Measurements from ENCODE around the gene HID1.
A peak's percentile ranks its signal among the peaks of the same experiment; 100 is the strongest.

The HID1 gene

GRCh38 chr17:74970395-74970794, 2.2 kb downstream of the HID1 start:
- TF ChIP-seq EP300 (IDR thresholded peaks at IDR 0.05; ENCODE audit: borderline replicate concordance) = no peak
- no peak for TF ChIP-seq NFIC (IDR thresholded peaks at IDR 0.05)
- TF ChIP-seq ZBTB7A (IDR thresholded peaks at IDR 0.05; ENCODE audit: low read depth) = no peak
- TF ChIP-seq FOXM1 (IDR thresholded peaks at IDR 0.05; ENCODE audit: borderline replicate concordance, low read depth) = no peak
- no peak for TF ChIP-seq USF1 (IDR thresholded peaks at IDR 0.05)
- TF ChIP-seq MAX (IDR thresholded peaks at IDR 0.05) = no peak
- TF ChIP-seq TEAD4 (IDR thresholded peaks at IDR 0.05) = no peak
- no peak for TF ChIP-seq TCF12 (IDR thresholded peaks at IDR 0.05; ENCODE audit: low read depth)
- no peak for TF ChIP-seq REST (IDR thresholded peaks at IDR 0.05; ENCODE audit: low read depth)
- TF ChIP-seq EGR1 (IDR thresholded peaks at IDR 0.05) = no peak
- TF ChIP-seq YY1 (IDR thresholded peaks at IDR 0.05; ENCODE audit: low read depth) = no peak
- no peak for TF ChIP-seq CEBPB (IDR thresholded peaks at IDR 0.05)
- no peak for TF ChIP-seq TAF1 (IDR thresholded peaks at IDR 0.05; ENCODE audit: low read depth)
- TF ChIP-seq CREB1 (IDR thresholded peaks at IDR 0.05; ENCODE audit: low read depth) = no peak
- no peak for TF ChIP-seq RAD21 (IDR thresholded peaks at IDR 0.05; ENCODE audit: low read depth)

- TF ChIP-seq TEAD4 (IDR thresholded peaks at IDR 0.05) (peak; percentile 54), EP300 (IDR thresholded peaks at IDR 0.05; ENCODE audit: borderline replicate concordance) (peak; percentile 86), FOXM1 (IDR thresholded peaks at IDR 0.05; ENCODE audit: borderline replicate concordance, low read depth) (peak; percentile 64; the same call in 1 of the 2 replicates), RAD21 (IDR thresholded peaks at IDR 0.05; ENCODE audit: low read depth) (0 out of 2 replicates have a peak, but pooled peaks have one; percentile 7), MAX (IDR thresholded peaks at IDR 0.05) (peak; percentile 91), USF1 (IDR thresholded peaks at IDR 0.05) (peak; percentile 69), ZBTB7A (IDR thresholded peaks at IDR 0.05; ENCODE audit: low read depth) (peak; percentile 99), CREB1 (IDR thresholded peaks at IDR 0.05; ENCODE audit: low read depth) (no peak), EGR1 (IDR thresholded peaks at IDR 0.05) (0 out of 2 replicates have a peak, but pooled peaks have one; percentile 20), TAF1 (IDR thresholded peaks at IDR 0.05; ENCODE audit: low read depth) (no peak; the same call in 1 of the 2 replicates), TCF12 (IDR thresholded peaks at IDR 0.05; ENCODE audit: low read depth) (peak; percentile 93), NFIC (IDR thresholded peaks at IDR 0.05) (peak; percentile 97), YY1 (IDR thresholded peaks at IDR 0.05; ENCODE audit: low read depth) (peak; percentile 75), REST (IDR thresholded peaks at IDR 0.05; ENCODE audit: low read depth) (no peak), CEBPB (IDR thresholded peaks at IDR 0.05) (no peak)
These were observed 4.2 kb downstream of the HID1 start for GRCh38 chr17:74968361-74968780.

GRCh38 chr17:74964988-74965622, 7.5 kb downstream of the HID1 start:
- TF ChIP-seq EGR1 (IDR thresholded peaks at IDR 0.05) (no peak), TCF12 (IDR thresholded peaks at IDR 0.05; ENCODE audit: low read depth) (no peak), NFIC (IDR thresholded peaks at IDR 0.05) (no peak), CEBPB (IDR thresholded peaks at IDR 0.05) (no peak), TAF1 (IDR thresholded peaks at IDR 0.05; ENCODE audit: low read depth) (no peak), CREB1 (IDR thresholded peaks at IDR 0.05; ENCODE audit: low read depth) (no peak)

GRCh38 chr17:74964246-74964761, 8.3 kb downstream of the HID1 start:
- TF ChIP-seq TCF12 (IDR thresholded peaks at IDR 0.05; ENCODE audit: low read depth) (no peak), NFIC (IDR thresholded peaks at IDR 0.05) (no peak), CEBPB (IDR thresholded peaks at IDR 0.05) (no peak)

GRCh38 chr17:74963656-74964055, 8.9 kb downstream of the HID1 start:
- TF ChIP-seq EP300 (IDR thresholded peaks at IDR 0.05; ENCODE audit: borderline replicate concordance) (no peak), TEAD4 (IDR thresholded peaks at IDR 0.05) (no peak), RAD21 (IDR thresholded peaks at IDR 0.05; ENCODE audit: low read depth) (no peak), CEBPB (IDR thresholded peaks at IDR 0.05) (no peak), ZBTB7A (IDR thresholded peaks at IDR 0.05; ENCODE audit: low read depth) (peak; percentile 34; the same call in 1 of the 2 replicates), TAF1 (IDR thresholded peaks at IDR 0.05; ENCODE audit: low read depth) (no peak)

All from Ishikawa (cell line).